NCI-H1092 treated with DMSO at 0.1 percent for 48 hours (cell line): ENCODE data around the gene MED10.

Experiments used
- DNase-seq: peaks from one replicate; lab custom pipeline; 2025; lab: John Stamatoyannopoulos, UW

MED10 gene

DNA sequence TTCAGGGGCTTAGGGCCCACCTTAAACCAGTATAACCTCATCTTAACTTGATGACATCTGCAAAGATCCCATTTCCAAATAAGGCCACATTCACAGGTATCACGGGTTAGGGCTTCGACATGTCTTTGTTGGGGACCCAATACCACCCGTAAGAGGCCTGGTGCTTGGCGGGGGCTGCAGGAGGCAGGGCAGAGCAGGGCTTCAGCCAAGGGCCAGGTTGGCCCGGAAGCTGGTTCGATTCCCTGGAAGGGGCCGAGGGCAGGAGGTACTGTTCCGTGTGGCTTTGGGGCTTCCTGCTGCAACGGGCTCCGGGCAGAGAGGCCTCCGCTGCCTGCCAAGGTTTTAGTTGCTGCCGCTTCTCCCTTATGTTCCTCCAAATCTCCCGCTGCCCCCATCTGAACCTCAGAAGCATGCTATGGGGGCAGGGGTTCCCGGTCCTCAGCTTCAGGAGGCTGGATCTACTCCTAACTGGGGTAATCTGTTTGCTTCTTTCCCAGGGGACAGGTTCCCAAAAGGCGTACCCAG is 29.8 kb downstream of the MED10 start:
- no peak for DNase-seq

DNA sequence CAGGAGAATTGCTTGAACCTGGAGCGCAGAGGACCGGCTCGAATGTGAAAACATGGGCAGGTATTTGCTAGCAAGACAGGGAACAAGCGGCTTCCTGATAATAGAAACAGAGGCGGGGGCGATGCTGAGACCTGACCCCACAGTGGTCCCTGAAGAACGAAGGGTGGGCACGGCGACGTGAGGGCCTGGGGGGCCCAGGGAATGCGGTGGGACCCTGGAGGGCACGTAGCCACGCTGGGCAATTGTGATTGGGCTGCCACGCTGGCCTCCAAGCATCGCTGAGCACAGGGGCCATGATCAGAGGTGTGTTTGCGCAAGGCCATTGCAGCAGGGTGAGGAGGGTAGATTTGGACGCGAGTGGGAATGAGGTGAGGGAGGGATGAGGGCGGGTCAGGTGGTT is 30.7 kb downstream of the MED10 start:
- DNase-seq, result no peak

GRCh38 chr5:6347165-6347564 is 31.2 kb downstream of the MED10 start:
- DNase-seq, result no peak

DNA sequence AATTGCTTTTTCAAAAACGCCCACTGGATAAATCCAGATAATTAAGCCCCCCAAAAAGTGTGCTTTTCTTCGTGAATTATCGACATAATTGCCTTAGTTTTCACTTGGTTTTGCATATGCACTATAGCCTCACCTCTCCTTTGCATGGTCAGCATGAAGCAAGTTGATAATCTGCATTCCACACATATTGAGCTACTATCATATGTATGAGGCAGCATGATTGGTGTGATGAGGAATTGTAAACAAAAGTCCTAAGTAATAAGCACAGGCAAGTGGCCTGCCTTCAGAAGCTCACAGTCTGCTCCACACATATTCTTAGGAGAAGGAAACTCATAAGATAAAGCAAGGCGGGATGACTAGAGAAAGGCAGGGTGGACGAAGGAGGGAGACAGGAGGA is 33.8 kb downstream of the MED10 start:
- no peak for DNase-seq

DNA sequence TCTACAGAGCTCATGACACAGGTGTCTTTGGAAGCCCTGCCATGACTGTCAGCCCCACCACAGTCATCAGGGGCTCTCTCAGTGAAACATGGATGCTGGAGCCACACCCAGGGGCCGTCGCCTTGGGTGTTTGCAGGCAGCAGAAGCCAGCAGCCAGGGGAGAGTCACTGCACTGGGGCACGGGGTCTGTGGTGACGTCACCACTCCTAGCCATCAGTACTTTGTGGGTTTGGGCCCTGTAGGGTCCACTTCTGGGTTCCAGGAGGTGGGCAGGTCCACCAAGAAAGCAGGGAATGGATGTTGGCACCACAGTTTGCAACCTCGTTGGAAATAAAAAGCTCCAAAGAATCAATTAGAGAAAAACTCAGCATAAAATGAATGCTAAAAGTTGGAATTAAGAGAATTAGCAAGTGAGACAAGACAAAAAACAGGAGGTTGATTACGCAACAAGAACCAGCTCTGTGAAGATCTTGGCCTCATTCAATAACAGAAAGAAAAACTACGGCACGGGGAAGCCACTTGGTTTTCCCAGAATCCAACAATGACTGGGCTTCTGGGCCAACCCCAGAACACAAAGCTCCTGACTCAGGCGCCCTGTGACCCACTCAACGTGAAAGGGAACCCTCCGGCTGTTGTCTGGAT is 34.3 kb downstream of the MED10 start:
- no peak for DNase-seq

DNA sequence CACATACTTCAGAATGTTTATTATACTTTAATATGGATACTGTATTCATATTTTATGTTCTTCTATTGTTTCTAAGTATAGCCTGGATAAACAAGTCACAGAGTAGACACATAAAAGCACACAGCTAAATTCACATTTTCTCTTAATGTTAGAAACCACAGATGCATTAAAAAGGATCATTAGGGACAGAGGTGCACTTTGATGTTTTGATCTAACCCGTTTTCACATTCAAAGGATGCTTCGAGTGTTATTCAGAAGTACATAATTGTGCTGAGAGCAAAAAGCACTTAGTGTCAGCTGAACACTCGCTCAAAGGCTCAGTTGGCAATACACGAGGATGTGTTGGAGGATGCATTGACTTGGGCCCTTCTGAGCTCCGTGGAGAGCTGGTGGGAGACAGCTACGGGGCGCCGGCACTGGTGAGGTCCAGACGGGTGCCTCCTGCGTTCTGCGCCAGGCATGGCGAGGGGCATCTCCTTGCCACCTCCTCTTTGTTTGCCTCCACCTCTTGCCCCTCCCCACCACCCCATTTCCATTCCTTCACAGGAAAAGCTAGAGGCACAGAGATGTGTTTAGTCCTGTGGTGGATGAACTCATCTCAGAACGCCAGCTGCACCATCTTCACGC is 35.5 kb downstream of the MED10 start:
- DNase-seq, result peak; percentile 98

DNA sequence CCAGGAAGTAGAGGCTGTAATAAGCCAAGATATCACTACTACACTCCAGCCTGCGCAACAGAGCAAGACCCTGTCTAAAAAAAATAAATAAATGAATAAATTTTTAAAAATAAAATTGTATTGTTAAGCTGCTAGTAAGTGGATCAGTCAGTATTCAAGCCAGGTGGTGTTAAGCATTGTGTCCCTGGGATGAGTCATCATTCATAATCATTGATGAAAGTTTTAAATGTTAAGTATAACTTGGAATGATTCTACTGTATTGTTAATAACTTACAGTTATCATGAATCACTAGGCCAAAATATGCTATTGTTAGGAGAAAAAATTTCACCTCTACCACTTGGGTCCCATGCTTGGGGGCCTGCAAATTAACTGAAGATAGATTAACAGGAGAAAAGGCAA is 38.2 kb downstream of the MED10 start:
- no peak for DNase-seq

- no peak for DNase-seq
Measured at GRCh38 chr5:6338871-6339270, 39.5 kb downstream of the MED10 start.

- DNase-seq, result no peak
Measured at GRCh38 chr5:6338135-6338534, 40.2 kb downstream of the MED10 start.

DNA sequence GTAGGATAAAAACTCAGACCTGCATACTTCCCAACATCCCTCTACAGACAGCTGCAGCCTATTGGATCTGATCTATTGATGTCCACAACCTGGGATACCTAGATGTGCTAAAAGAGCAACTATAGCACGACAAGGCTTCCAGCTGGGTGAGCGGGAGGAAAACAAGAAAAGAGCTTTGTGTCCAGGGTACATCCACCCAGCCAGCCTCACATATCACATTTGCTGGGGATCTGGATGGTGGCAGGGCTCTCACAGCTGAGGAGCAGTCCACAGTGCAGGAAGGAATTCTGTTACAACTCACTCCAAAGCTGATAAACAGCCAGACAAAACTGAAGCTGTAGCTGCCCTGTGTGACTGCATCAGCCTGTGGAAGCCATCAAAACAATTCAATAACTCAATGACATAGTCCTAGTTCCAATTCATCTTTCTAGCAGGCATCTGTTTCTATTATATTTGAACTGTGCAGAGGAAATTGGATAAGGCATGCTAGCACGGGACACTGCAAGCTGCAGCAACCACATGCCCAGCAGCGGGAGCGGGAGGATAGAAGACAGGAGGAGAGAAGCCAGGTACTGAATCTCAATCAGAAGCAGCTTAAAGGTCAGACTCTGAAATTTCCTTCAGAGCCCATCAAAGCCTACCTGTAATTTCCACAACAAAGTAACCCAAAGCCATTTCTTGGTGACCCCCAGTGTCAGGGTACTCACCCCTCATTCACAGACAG is 45.0 kb downstream of the MED10 start:
- DNase-seq, result no peak

- DNase-seq, result no peak
Measured at GRCh38 chr5:6328173-6328572, 50.2 kb downstream of the MED10 start.

DNA sequence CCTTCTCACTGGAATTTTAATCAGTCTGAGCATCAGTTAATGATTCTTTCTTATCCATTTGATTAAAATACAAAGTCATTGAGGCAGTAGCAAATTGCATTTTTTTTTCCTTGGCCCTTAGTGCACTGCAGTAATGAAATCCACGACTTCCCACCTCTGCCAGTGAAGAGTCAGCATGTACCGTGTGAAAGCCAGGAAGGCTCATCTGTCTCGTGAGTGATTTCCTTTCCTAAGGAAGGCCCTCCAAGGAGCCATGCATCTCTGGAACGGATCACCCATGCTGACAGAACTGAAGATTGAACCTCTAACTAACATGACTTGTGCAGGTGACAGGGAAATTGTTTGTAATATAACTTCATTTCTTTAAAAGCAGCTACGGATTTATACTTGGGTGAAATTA is 51.6 kb downstream of the MED10 start:
- no peak for DNase-seq

- no peak for DNase-seq
Measured at GRCh38 chr5:6322163-6322713, 56.1 kb downstream of the MED10 start.
